ENCODE measurements around the gene ATRNL1. TPM values are rescaled to one million over a fixed set of nuclear protein-coding genes. Genes with fewer than 3 reads are reported as not detected.

ATRNL1 gene
- polyA plus RNA-seq, 1 donor from 2014 or later: 47.8 TPM

GRCh38 chr10:115047705-115048104 is 45.5 kb upstream of the ATRNL1 start:
- H4K20me1 ChIP-seq (ENCODE audit: insufficient read depth): no peaks in the 10 kb centered on the region
- no peaks in the 10 kb centered on the region for H3K9me3 ChIP-seq (ENCODE audit: low read length)
- H3K27me3 ChIP-seq (ENCODE audit: insufficient read depth, low read depth, low read length): no peaks in the 10 kb centered on the region
- TF ChIP-seq RAD21 (conservative IDR thresholded peaks at IDR 0.05) (no peak), SMC3 (conservative IDR thresholded peaks at IDR 0.05; ENCODE audit: poor library complexity) (no peak), CTCF (IDR thresholded peaks at IDR 0.05; ENCODE audit: poor library complexity, severe bottlenecking) (no peak), TAF1 (IDR thresholded peaks at IDR 0.05; ENCODE audit: low read depth) (no peak), EP300 (conservative IDR thresholded peaks at IDR 0.05; ENCODE audit: poor library complexity, severe bottlenecking) (no peak), EZH2 (IDR thresholded peaks at IDR 0.05; ENCODE audit: borderline replicate concordance, insufficient read depth, low read length, poor library complexity, severe bottlenecking) (no peak), REST (IDR thresholded peaks at IDR 0.05; ENCODE audit: borderline replicate concordance) (no peak), MXI1 (conservative IDR thresholded peaks at IDR 0.05; ENCODE audit: poor library complexity, severe bottlenecking) (no peak), POLR2AphosphoS5 (IDR thresholded peaks at IDR 0.05) (no peak)
- H3K9ac ChIP-seq (ENCODE audit: low read length): no peak overlapping the region
- H3K36me3 ChIP-seq (ENCODE audit: insufficient read depth, low read length): no peaks in the 10 kb centered on the region
- no peak overlapping the region for H3K27ac ChIP-seq (ENCODE audit: low read length)
- no peaks in the 10 kb centered on the region for H3F3A ChIP-seq (ENCODE audit: insufficient read depth, low read length, poor library complexity, severe bottlenecking)
- no peak overlapping the region for H2AFZ ChIP-seq (ENCODE audit: low read depth, low read length)
- no peak overlapping the region for H3K4me3 ChIP-seq (ENCODE audit: low read length)
- H3K79me2 ChIP-seq (replicated peaks; ENCODE audit: insufficient read depth, low read length): no peaks in the 10 kb centered on the region
- H3K4me2 ChIP-seq (ENCODE audit: low read length): no peak overlapping the region
- no peaks in the 10 kb centered on the region for H3K9me2 ChIP-seq (ENCODE audit: insufficient read depth, low read length)

- H3K9ac ChIP-seq (ENCODE audit: low read length): no peak overlapping the region
- no peaks in the 10 kb centered on the region for H3F3A ChIP-seq (ENCODE audit: insufficient read depth, low read length, poor library complexity, severe bottlenecking)
- no peaks in the 10 kb centered on the region for H4K20me1 ChIP-seq (ENCODE audit: insufficient read depth)
These were observed 43.8 kb upstream of the ATRNL1 start for GRCh38 chr10:115049318-115049717.

More at GRCh38 chr10:115049318-115049717, 43.8 kb upstream of the ATRNL1 start:
- no peaks in the 10 kb centered on the region for H3K27me3 ChIP-seq (ENCODE audit: insufficient read depth, low read depth, low read length)
- no peaks in the 10 kb centered on the region for H3K9me2 ChIP-seq (ENCODE audit: insufficient read depth, low read length)
- no peaks in the 10 kb centered on the region for H3K9me3 ChIP-seq (ENCODE audit: low read length)
- no peak overlapping the region for H2AFZ ChIP-seq (ENCODE audit: low read depth, low read length)
- H3K4me2 ChIP-seq (ENCODE audit: low read length): no peak overlapping the region
- no peak overlapping the region for H3K27ac ChIP-seq (ENCODE audit: low read length)
- TF ChIP-seq TAF1 (IDR thresholded peaks at IDR 0.05; ENCODE audit: low read depth) (no peak), RAD21 (conservative IDR thresholded peaks at IDR 0.05) (no peak), EZH2 (IDR thresholded peaks at IDR 0.05; ENCODE audit: borderline replicate concordance, insufficient read depth, low read length, poor library complexity, severe bottlenecking) (no peak), POLR2AphosphoS5 (IDR thresholded peaks at IDR 0.05) (no peak), EP300 (conservative IDR thresholded peaks at IDR 0.05; ENCODE audit: poor library complexity, severe bottlenecking) (no peak), REST (IDR thresholded peaks at IDR 0.05; ENCODE audit: borderline replicate concordance) (no peak), SMC3 (conservative IDR thresholded peaks at IDR 0.05; ENCODE audit: poor library complexity) (no peak), MXI1 (conservative IDR thresholded peaks at IDR 0.05; ENCODE audit: poor library complexity, severe bottlenecking) (no peak)
- no peak overlapping the region for H3K4me3 ChIP-seq (ENCODE audit: low read length)
- no peaks in the 10 kb centered on the region for H3K79me2 ChIP-seq (replicated peaks; ENCODE audit: insufficient read depth, low read length)
- H3K36me3 ChIP-seq (ENCODE audit: insufficient read depth, low read length): no peaks in the 10 kb centered on the region
